ENCODE data around the gene DAD1.

DAD1 gene

GRCh38 chr14:22533739-22534359 lies 55.2 kb downstream of the DAD1 start:
- DNase-seq, result no peak

DNA sequence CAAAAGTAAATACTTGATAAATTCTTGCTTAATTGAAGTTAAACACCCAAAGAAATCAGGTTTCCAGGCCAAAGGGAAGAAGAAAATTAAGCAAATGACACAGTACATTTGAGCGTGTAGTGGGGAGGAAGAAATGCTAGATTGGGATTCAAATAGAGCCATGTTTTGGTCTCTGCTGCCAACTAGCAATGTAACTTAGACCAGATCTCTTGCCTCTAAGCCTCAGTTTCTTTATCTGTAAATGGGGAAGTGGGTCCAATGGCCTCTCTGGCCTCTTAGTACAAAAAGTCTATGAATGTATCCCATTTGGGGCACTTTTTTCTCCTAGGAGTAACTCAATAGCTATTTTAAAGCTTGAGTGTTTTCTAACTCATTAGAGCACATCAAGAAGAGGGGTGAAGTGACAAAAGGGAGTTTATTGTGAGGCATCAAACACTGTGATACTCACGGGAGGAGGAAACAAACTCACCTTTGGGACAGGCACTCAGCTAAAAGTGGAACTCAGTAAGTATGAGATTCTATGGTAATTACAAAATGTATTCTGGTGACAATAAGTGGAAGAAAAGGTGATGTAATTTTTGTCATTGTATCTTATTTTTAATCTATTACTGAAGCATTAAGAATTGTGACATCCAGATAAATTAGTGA lies 55.8 kb downstream of the DAD1 start:
- no peak for DNase-seq

GRCh38 chr14:22532345-22533056 lies 56.5 kb downstream of the DAD1 start:
- no peak for DNase-seq

GRCh38 chr14:22531451-22532344 lies 57.3 kb downstream of the DAD1 start:
- DNase-seq, result no peak

DNA sequence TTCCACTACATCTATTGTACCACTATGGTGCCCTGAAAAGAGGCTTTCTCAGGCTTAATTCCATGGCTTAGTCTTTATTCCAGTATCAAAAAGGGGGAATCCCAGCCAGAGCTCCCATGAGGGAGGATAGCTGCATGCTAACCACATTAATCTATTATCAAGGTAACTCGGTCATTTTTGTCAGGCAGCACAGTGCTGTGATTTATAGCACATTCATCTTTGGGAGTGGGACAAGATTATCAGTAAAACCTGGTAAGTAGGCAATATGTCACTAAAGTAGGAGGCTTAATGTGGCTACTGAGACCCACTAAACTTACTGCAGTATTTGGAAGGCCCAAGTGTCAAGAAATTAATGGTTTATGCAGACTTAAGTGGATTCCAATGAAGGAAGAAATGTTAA lies 58.9 kb downstream of the DAD1 start:
- no peak for DNase-seq

DNA sequence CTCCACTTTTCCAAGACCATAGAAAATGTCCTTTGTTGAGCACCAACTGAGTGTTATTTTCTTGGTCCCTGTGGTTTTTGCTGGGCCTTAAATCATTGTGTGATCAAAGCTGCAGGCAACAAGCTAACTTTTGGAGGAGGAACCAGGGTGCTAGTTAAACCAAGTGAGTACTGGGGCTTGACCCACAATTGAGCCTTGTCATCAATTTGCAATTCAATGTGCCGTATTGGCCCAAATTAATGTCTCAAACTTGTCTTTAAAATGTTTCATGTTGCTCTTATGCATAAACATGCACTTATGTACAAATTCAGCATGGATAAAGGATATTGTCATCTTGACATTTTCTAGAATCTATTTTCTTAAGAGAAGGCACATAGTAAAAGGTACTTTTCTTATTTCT lies 62.3 kb downstream of the DAD1 start:
- no peak for DNase-seq

DNA sequence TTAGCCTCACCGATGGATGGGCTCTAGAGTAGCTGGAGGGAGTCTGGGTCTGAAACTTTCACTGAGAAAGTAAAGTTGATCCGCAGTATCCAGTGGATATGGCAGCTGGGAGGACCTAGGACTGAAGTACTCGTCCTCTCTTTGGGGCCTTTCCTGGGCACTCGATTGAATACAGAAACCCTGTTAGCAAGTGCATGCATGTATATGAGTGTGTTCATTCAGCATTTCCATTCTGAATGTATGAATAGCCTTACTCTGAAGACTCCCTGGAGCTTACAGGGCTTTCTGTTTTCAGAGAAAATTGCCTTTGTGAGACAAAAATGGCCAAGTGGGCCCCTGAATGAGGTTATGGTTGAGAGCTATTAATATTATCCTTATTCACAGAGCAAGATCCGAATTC lies 62.8 kb downstream of the DAD1 start:
- DNase-seq, result no peak

DNA sequence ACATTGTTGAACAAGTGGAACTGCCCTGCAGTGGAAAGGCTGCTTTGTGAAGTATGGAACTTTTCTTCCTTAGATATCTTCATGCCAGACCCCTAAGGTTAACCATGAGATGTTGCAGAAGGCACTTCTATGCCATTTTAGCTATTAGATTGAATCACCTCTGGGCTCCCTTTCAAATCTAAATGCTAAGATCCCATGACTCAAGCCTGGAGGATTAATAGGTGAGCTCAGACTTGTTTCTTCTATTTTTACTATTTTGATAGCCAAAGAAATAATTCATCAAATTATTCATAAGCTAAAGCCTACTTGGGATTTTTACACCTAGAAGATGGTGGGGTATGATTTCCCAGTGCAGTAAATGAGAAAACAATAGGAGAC lies 64.3 kb downstream of the DAD1 start:
- DNase-seq, result no peak

DNA sequence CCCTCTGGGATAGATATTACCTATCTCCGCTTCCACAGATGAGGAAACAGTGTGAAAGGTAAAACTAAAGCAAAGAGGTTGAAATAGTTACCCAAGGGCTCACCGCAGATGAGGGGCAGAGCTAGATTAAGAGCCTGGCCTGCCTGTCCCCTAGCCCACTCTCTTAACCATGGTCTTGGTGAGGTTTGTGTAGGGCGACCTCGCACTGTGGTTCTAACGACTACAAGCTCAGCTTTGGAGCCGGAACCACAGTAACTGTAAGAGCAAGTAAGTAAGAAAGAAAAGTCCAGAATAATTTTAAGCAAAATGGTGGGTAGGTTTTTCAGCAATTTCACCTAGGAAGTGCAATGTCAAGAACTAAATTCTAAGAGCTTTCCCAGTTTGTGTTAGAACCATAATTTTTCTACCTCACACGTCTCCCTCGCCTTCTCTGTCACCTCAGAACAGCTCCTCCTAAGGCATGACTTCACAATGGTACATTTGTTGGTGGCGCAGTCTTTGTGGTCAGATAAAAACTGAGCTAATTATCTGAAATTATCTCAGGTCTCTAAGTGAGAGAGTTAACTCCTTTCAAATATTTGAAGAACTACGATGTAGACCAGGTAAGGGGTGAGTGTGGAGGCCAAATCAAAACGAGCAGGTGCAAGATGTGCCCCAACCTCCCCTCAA lies 64.8 kb downstream of the DAD1 start:
- DNase-seq, result no peak

GRCh38 chr14:22523283-22523682 lies 65.7 kb downstream of the DAD1 start:
- no peak for DNase-seq

DNA sequence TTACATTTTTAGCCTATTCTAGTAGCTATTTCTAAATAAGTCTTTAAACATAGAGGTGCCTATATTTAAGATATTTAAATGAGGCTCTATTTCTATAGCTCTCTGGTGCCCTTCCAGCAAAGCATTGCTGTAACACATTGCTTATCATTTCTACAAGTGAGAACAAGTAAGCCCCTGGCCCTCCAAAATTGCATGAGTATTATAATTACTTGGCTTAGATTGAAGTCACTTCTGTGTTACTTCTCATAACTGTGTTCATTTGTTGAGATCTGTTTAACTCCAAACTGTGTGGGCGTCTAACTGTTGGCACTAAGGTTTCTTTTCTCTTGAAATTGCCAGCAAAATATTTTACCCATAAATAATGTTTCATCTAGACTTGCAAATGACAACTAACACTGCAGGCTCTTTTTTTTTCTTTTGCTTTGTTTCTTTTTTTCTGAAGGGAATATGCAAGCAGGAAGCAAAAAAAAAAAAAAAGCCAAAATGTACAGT lies 66.5 kb downstream of the DAD1 start:
- DNase-seq, result no peak

DNA sequence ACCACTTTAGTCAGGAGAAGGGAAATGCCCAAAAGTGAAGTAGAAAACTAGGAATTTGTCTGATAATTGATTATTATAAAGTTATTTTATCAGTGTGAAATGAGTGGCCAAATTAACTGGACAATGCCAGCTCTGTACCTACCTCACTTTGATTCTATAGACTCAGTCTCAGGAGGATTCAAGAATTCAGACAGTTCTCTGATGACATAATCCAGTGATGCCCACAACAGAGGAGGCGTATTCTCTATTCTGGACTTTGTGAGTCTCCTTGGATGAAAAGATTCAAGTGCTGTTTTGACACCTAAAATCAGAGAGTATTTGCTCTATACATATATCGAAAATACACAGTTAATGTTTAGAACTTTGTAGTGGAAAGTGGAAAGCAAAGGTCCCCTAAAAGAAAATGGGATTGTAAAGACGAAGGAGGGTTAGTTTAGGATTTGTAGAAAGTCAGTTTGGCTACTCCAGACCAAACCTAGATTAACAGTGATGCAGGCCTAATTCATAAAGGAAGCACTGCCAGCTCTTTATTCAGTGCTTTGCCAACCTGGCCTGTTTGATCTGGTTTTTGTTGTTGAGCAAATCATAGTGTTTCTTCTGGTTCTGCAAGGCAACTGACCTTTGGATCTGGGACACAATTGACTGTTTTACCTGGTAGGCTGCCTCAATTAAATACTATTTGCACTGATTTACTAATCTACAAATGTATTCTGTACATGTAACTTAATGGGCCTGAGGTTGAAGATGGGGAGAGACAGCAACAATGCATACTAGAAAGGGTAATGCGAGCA lies 67.4 kb downstream of the DAD1 start:
- no peak for DNase-seq

GRCh38 chr14:22520796-22521195 lies 68.2 kb downstream of the DAD1 start:
- no peak for DNase-seq

- no peak for DNase-seq
Measured at GRCh38 chr14:22519877-22520685, 68.9 kb downstream of the DAD1 start.

GRCh38 chr14:22518073-22518472 lies 71.0 kb downstream of the DAD1 start:
- no peak for DNase-seq

DNA sequence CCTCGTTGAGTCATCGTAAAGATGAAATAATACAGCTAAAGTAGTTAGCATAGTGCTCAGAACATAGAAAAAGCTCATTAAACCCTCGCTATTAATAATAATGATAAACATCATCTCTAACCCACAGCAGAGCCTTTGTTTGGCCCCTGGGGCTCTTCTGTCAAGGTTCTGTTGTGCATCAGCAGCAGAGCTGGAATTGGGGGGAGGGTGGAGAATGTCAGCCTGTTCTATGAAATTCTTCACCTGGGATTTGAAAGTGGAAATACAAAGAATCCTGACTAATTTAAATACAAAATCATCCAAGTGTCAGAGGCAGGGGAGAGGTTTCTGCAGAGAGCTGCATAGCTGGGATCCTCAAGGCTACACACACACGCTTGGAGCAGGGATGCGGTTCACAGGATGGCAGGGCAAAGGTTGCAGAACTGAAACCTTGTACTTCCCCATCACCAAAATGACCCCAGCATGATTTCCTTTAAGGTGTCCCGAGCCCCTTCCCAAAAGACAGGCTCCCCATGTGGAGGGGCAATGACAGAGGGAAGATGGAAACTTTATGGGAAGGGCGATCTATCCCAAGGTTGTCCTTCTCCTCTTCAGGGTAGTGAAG lies 71.8 kb downstream of the DAD1 start:
- DNase-seq, result no peak

GRCh38 chr14:22515929-22516328 lies 73.1 kb downstream of the DAD1 start:
- DNase-seq, result no peak

All from activated gamma-delta T cell (primary cell).